OCI-LY1 (cell line): Measurements from ENCODE around the gene NHP2.

Experiments
- H2AFZ ChIP-seq: fragments of 200-600 bp; sonication (generic), shearing (Covaris generic); 2 replicates; pipeline ENCODE4 v1.6.0; 2014; ENCODE audit warnings: antibody characterized with exemption, mild to moderate bottlenecking, low read length
- H3F3A ChIP-seq: fragments of 200-600 bp; sonication (generic), shearing (Covaris generic); 2 replicates; pipeline ENCODE4 v1.6.0; 2014; ENCODE audit warnings: mild to moderate bottlenecking, antibody characterized with exemption, low read length, moderate library complexity; ENCODE audit not compliant: insufficient read depth
- H3K27ac ChIP-seq: fragments of 200-600 bp; sonication (generic); 2 replicates; pipeline ENCODE4 v1.5.1; 2014; ENCODE audit warnings: low read length, mixed run types, mild to moderate bottlenecking, low read depth; ENCODE audit not compliant: poor library complexity, severe bottlenecking
- H3K27me3 ChIP-seq: fragments of 200-600 bp; sonication (generic); 2 replicates; pipeline ENCODE4 v1.6.0; 2014; ENCODE audit warnings: antibody characterized with exemption, mild to moderate bottlenecking, low read length, moderate library complexity; ENCODE audit not compliant: insufficient read depth
- H3K36me3 ChIP-seq: fragments of 200-600 bp; sonication (generic); 2 replicates; pipeline ENCODE4 v1.6.1; 2014; ENCODE audit warnings: mild to moderate bottlenecking, antibody characterized with exemption, low read length, moderate library complexity, mixed read lengths; ENCODE audit not compliant: insufficient read depth
- H3K4me1 ChIP-seq: fragments of 200-600 bp; sonication (generic); 2 replicates; pipeline ENCODE4 v1.5.1; 2014; ENCODE audit warnings: mild to moderate bottlenecking, low read length, moderate library complexity; ENCODE audit not compliant: insufficient read depth, severe bottlenecking
- H3K4me2 ChIP-seq: fragments of 200-600 bp; sonication (generic), shearing (Covaris generic); 2 replicates; pipeline ENCODE4 v1.6.1; 2014; ENCODE audit warnings: low read length
- H3K4me3 ChIP-seq: fragments of 200-600 bp; sonication (generic); 2 replicates; pipeline ENCODE4 v1.5.1; 2014; ENCODE audit warnings: low read length, low read depth, mild to moderate bottlenecking, mixed read lengths; ENCODE audit not compliant: poor library complexity, severe bottlenecking
- H3K79me2 ChIP-seq: fragments of 200-600 bp; shearing (Covaris generic); 2 replicates; pipeline ENCODE4 v1.6.1; 2016; ENCODE audit warnings: mixed run types, low read length, mixed read lengths; ENCODE audit not compliant: insufficient read depth
- H3K9ac ChIP-seq: fragments of 200-600 bp; sonication (generic), shearing (Covaris generic); 2 replicates; pipeline ENCODE4 v1.6.1; 2014; ENCODE audit warnings: mild to moderate bottlenecking, low read length, mixed read lengths
- H3K9me2 ChIP-seq: fragments of 200-600 bp; sonication (generic), shearing (Covaris generic); 2 replicates; pipeline ENCODE4 v1.6.1; 2014; ENCODE audit warnings: low read depth, mild to moderate bottlenecking, low read length, mixed read lengths
- H3K9me3 ChIP-seq: fragments of 200-600 bp; shearing (Covaris generic); 2 replicates; pipeline ENCODE4 v1.6.1; 2014; ENCODE audit warnings: low read length, mixed read lengths
- H4K20me1 ChIP-seq: fragments of 200-600 bp; sonication (generic), shearing (Covaris generic); 2 replicates; pipeline ENCODE4 v1.6.0; 2016; ENCODE audit warnings: mild to moderate bottlenecking, low read length; ENCODE audit not compliant: insufficient read depth
- CTCF ChIP-seq: fragments of 200-600 bp; sonication (generic), shearing (Covaris generic); IDR thresholded peaks from 2 replicates; pipeline ENCODE4 v1.5.1; 2017; ENCODE audit warnings: mild to moderate bottlenecking, antibody characterized with exemption, low read length, moderate library complexity, mixed read lengths
- EZH2 ChIP-seq: fragments of 200-600 bp; sonication (generic), shearing (Covaris generic); IDR thresholded peaks from 2 replicates; pipeline ENCODE4 v1.8.0; 2017; ENCODE audit warnings: borderline replicate concordance, mixed run types, mild to moderate bottlenecking, antibody characterized with exemption, low read length, moderate library complexity, mixed read lengths

The NHP2 gene

GRCh38 chr5:178177569-178177968 is 23.9 kb upstream of the NHP2 start:
- H3K9me2 ChIP-seq, result no peaks in the 10 kb centered on the region
- no peak overlapping the region for H2AFZ ChIP-seq
- H3K4me1 ChIP-seq, result no peaks in the 10 kb centered on the region
- no peak overlapping the region for H3K4me3 ChIP-seq
- H4K20me1 ChIP-seq, result no peaks in the 10 kb centered on the region
- H3K27me3 ChIP-seq, result peaks cover 6% of the 10 kb centered on the region; the same call in 1 of the 2 replicates
- no peaks in the 10 kb centered on the region for H3F3A ChIP-seq
- TF ChIP-seq CTCF (no peak; the same call in 1 of the 2 replicates), EZH2 (no peak)
- H3K9me3 ChIP-seq, result peaks cover 5% of the 10 kb centered on the region; the same call in 1 of the 2 replicates
- H3K36me3 ChIP-seq, result no peaks in the 10 kb centered on the region; the same call in 1 of the 2 replicates
- H3K27ac ChIP-seq, result no peak overlapping the region
- H3K4me2 ChIP-seq, result no peak overlapping the region
- H3K9ac ChIP-seq, result no peak overlapping the region
- H3K79me2 ChIP-seq, result no peaks in the 10 kb centered on the region

GRCh38 chr5:178176791-178177190 is 23.1 kb upstream of the NHP2 start:
- H3K4me3 ChIP-seq, result no peak overlapping the region
- no peak for TF ChIP-seq EZH2
- TF ChIP-seq CTCF, result no peak
- no peaks in the 10 kb centered on the region for H4K20me1 ChIP-seq
- no peaks in the 10 kb centered on the region for H3F3A ChIP-seq
- H3K4me1 ChIP-seq, result no peaks in the 10 kb centered on the region
- H3K79me2 ChIP-seq, result no peaks in the 10 kb centered on the region
- peaks cover 5% of the 10 kb centered on the region; the same call in 1 of the 2 replicates for H3K9me3 ChIP-seq
- H3K27ac ChIP-seq, result no peak overlapping the region
- no peak overlapping the region for H3K9ac ChIP-seq
- H3K9me2 ChIP-seq, result no peaks in the 10 kb centered on the region
- H3K4me2 ChIP-seq, result no peak overlapping the region
- H3K27me3 ChIP-seq, result peaks cover 6% of the 10 kb centered on the region; the same call in 1 of the 2 replicates
- H3K36me3 ChIP-seq, result no peaks in the 10 kb centered on the region; the same call in 1 of the 2 replicates
- no peak overlapping the region for H2AFZ ChIP-seq

GRCh38 chr5:178174456-178174855 is 20.8 kb upstream of the NHP2 start:
- H3K4me1 ChIP-seq, result no peaks in the 10 kb centered on the region
- no peaks in the 10 kb centered on the region for H3K79me2 ChIP-seq
- 0 out of 2 replicates have a peak, but pooled peaks cover 1% of the 10 kb centered on the region for H3K9me3 ChIP-seq
- peaks cover 3% of the 10 kb centered on the region; the same call in 1 of the 2 replicates for H3K27me3 ChIP-seq
- no peaks in the 10 kb centered on the region for H3F3A ChIP-seq
- H3K4me3 ChIP-seq, result no peak overlapping the region
- TF ChIP-seq EZH2 (no peak), CTCF (no peak)
- H3K9me2 ChIP-seq, result no peaks in the 10 kb centered on the region
- H3K27ac ChIP-seq, result no peak overlapping the region
- no peak overlapping the region for H2AFZ ChIP-seq
- H3K4me2 ChIP-seq, result no peak overlapping the region
- no peaks in the 10 kb centered on the region; the same call in 1 of the 2 replicates for H3K36me3 ChIP-seq
- H3K9ac ChIP-seq, result no peak overlapping the region
- no peaks in the 10 kb centered on the region for H4K20me1 ChIP-seq
